NCI-H1048 (cell line): ENCODE data around the gene FAF2.
"Not testable (repeated sequence)": the region's sequence is repeated elsewhere in the genome, so short reads cannot be mapped to it uniquely, and the experiment has no call there.

Experiments used
- DNase-seq: peaks from one replicate; lab custom pipeline; 2025; lab: John Stamatoyannopoulos, UW

FAF2 gene

DNA sequence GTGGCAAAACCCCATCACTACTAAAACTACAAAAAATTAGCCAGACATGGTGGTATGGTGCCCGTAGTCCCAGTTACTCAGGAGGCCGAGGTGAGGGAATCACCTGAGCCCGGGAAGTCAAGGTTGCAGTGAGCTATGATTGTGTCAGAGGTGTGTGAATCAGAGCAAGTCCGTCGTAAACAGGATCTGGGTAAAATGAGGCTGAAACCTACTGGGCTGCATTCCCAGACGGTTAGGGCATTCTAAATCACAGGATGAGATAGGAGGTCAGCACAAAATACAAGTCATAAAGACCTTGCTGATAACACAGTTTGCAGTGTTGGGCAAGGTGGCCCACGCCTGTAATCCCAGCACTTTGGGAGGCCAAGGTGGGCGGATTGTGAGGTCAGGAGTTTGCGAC is 29.9 kb upstream of the FAF2 start:
- no peak for DNase-seq

DNA sequence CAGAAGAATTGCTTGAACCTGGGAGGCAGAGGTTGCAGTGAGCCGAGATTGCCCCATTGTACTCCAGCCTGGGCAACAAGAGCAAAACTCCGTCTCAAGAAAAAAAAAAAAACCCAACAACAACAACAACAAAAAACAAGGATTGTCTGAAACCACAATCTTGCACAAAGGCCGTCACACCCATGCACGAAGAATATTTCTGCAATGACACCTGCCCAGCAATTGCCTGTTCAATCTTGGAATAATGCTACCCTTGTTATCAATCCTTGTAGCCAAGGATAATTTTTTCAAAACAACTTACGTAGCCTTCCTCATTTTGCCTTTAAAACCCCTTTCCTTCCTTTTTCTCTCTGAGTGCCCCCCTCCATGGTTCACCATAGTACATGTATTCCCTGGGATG is 28.1 kb upstream of the FAF2 start:
- DNase-seq, result no peak

- no peak for DNase-seq
These were observed 27.1 kb upstream of the FAF2 start for GRCh38 chr5:176420972-176421544.

DNA sequence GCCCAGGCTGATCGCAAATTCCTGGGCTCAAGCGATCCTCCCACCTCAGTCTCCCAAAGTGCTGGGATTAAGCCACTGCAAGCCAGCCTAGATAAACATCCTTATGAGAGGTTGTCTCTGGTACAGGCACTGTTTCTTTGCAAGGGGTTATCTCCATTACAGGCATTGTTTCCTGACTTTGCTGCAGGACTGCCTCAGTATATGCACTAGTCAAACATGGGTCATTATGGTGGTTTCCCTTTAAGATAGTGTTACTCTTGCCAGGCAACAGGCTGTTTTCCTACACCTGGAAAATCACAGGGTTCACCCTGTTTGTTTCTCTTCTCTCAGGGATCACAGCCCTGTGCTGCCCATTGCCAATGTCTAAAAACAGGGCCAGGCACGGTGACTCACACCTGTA is 24.0 kb upstream of the FAF2 start:
- DNase-seq, result no peak

DNA sequence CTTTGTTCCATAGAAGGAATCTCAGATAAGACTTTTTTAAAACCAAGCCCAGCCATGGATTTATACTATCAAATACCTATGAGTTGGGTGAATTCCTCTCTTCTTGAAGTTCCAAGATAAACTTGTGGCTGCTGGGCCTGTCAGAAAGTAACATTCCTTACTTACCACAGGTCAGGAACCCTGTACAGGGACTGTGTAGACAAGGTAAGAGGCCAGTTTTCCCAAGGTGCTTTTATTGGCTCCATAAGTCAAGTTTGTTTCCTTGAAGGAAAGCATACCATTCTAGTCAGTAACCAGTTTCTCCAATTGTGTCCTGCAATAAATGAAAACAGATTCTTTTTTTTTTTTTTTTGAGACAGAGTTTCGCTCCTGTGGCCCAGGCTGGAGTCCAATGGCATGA is 23.0 kb upstream of the FAF2 start:
- no peak for DNase-seq

DNA sequence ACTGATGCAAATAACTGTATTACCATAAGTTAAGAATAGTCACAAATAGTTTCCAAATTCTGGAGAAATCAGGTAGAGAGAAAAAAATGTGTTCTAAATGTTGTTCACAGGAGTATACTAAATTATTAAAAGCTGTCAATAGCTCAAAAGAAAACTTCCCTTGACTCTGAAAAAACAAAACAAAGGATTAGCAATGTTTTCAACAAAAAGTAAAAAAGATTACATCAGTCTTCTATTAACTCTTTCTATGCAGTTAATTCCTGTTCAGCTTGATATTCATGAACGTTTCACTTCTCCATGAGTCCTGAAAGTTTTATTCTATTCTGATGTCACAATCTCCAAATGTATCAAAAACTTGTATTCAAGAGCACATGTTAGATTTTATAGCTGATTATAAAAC is 22.4 kb upstream of the FAF2 start:
- no peak for DNase-seq

GRCh38 chr5:176426876-176427275 is 21.3 kb upstream of the FAF2 start:
- no peak for DNase-seq

- DNase-seq, result no peak
These were observed 20.2 kb upstream of the FAF2 start for GRCh38 chr5:176427971-176428370.

- DNase-seq, result no peak
These were observed 18.2 kb upstream of the FAF2 start for GRCh38 chr5:176429972-176430371.

DNA sequence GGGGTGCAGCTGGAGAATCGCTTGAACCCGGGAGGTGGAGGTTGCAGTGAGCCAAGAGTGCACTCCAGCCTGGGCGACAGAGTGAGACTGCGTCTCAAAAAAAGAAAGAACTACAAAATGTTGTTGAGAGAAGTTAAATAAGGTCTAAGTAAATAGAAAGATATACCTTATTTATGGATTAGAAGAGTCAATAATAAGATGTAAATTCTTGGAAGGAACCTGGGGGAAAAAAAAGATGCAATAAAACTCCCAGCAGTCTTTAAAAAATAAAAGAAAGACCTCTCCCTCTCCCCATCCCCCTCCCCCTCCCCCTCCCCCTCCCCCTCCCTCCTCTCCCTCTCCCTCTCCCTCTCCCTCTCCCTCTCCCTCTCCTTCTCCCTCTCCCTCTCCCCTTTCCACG is 15.5 kb upstream of the FAF2 start:
- DNase-seq, result no peak

DNA sequence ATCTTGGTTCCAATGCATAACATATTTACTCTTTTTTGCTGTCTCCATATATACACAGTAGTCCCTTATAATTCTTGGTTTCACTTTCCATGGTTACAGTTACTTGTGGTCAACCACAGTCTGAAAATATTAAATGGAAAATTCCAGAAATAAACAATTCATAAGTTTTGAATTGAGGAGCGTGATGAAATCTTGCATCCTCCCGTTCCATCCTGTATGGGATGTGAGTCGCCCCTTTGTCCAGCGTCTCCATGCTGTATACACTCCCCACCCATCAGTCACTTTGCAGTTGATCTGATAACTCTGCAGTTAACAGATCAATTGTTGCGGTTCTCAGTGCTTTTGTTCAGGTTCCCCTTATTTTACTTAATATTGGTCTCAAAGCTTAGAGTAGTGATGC is 11.5 kb upstream of the FAF2 start:
- DNase-seq, result no peak

DNA sequence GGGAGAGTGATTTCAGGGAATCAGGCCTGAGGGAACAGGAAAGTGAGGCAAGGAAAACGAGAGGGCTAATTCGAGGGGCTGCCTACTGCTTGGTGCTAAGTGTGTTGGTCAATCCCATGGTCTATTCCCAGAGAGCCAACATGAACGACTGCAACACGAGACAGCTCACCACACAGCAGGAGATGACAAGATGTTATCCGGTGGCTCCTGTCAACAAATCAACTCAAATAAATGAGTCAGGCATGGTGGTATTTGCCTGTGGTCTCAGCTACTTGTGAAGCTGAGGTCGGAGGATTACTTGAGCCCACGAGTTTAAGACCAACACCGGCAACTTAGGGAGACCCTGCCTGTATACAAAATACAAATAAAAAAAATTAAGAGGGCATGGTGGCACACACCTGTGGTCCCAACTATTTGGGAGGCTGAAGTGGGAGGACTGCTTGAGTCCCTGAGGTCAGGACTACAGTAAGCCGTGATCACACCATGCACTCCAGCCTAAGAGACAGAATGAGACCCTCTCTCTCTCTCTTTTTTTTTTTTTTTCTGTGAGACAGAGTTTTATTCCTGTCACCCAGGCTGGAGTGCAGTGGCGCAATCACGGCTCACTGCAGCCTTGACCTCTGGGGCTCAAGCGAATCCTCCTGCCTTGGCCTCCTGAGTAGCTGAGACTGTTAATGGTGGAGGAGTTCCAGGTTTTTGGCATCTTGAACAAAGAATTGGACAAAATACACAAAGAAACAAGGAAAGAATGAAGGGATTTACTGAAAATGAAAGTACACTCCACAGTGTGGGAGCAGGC is 9.0 kb upstream of the FAF2 start:
- DNase-seq, result no peak

DNA sequence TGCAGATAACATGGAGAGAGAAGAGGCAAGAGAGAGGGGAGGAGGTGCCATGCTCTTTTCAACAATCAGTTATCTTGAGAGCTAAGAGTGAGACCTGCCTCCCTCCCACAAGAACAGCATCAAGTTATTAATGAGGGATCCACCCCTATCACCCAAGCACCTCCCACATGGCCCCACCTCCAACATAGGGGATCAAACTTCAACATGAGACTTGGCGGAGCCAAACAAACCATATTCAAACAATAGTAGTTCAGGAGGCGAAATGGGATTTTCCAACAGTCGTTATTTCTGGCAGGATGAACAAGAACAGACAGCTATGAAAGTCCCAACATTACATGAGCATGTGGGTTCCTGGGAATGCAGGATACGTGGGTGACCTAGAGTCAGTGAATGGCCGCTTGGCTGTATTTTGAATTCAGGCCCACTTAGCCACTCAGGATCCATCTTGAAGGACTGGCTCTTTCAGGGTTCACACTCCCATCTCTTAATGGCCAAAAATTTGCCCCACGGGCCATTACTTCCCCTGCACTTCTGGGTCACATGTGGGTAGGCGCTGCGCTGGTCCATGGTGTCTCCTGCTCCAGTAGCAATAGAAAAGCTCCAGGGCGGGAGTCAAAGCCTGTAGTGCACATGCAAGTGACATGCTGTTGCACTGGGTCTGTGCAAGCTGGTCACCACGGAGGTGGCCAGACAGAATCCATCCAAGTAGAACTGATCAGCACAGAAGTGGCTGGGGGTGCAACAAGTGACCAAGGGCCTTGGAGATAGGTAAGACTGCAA is 7.1 kb upstream of the FAF2 start:
- no peak for DNase-seq

GRCh38 chr5:176441921-176442323 is 6.3 kb upstream of the FAF2 start:
- no peak for DNase-seq

GRCh38 chr5:176442911-176443310 is 5.3 kb upstream of the FAF2 start:
- DNase-seq, result not testable (repeated sequence)

- no peak for DNase-seq
These were observed 3.4 kb upstream of the FAF2 start for GRCh38 chr5:176444742-176445141.

DNA sequence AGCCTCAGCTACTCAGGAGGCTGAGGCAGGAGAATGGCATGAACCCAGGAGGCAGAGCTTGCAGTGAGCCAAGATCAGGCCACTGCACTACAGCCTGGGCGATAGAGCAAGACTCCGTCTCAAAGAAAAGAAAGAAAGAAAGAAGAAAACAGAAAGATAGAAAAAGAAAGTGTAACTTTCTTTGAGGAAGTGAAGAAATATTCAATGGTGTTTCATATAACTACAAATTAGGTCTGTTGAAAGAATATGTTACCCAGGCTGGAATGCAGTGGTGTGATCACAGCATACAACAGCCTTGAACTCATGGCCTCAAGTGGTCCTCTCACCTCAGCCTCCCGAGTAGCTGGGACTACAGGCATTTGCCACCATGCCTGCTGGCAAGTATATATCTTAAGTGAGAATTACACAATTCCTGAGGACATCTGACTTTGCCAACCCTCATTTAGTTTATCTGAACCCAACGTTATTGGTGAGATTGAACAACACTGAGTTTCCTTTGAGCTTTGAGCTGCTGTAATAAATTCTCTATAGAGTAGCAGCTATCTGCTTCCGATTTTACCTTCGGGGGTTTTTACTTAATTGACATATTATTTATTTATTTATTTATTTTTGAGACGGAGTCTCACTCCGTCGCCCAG is 2.0 kb upstream of the FAF2 start:
- DNase-seq, result no peak

DNA sequence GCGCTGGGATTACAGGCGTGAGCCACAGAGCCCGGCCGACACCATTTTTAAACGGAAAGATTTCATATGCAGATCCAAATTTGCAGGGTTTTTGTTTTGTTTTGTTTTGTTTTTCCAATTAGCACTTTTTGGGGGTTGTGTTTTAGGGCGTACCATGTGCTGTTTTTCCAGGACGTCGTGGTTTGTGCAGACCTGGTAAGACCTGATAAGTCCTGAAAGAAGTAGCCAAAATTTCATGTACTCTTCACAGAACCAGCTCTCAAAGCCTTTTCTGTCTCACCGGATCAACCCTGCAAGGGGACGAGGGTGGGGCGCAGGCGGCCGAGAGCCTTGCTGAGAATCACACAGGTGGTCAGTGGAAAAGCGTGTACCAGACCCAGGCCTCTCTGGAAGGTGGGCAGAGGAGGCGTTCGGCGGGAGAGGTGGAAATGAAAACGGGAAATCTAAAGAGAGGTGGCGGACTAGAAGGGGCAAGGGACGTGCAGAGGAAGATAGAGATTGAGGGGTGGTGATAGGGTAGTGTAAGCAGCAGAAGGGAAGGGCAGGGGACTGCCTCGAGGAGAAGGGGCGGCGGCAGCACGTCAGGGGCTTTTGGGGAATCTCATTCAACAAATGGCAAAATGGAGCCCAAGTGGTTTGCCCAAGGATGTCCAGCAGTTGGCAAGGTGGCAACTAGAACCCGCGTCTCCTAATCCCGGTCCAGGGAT is 1.1 kb upstream of the FAF2 start:
- no peak for DNase-seq

DNA sequence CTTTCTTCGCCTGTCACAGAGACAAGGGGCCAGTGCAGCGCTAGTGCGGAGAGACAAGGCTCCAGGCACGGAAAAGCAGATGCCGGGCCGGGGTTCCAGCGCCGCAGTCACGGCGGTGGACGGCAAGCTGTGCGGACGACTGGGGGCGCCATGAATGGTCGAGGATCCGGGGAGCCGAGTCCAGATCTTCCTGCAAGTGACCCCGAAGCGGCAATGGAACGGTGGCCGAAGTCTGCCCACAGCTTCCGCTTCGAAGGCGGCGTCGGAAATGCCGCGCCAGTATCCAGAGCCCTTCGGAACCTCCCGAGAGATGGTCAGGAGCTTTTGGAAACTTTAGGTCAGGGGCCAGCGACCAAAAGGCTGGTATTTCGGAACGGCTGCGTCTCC is 601 bp upstream of the FAF2 start:
- DNase-seq, result no peak

DNA sequence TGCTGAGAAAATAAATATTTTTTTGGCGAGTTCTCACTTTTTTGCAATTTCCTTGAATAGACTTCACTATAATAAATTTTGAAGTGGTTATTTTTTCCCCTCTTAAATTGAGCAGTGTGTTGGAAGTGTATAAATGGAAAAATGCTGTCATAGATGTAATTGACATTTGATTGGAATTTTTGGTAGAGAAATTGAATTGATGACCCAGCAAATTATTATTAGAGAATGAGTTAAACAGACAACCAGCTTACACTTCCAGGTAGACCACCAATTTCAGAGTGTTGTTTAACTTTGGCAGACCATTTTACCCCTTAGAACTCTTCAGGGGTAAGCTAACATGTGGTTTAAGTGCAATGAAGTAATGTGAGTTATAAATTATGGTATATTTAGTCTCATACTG is 1.9 kb downstream of the FAF2 start:
- DNase-seq, result no peak

DNA sequence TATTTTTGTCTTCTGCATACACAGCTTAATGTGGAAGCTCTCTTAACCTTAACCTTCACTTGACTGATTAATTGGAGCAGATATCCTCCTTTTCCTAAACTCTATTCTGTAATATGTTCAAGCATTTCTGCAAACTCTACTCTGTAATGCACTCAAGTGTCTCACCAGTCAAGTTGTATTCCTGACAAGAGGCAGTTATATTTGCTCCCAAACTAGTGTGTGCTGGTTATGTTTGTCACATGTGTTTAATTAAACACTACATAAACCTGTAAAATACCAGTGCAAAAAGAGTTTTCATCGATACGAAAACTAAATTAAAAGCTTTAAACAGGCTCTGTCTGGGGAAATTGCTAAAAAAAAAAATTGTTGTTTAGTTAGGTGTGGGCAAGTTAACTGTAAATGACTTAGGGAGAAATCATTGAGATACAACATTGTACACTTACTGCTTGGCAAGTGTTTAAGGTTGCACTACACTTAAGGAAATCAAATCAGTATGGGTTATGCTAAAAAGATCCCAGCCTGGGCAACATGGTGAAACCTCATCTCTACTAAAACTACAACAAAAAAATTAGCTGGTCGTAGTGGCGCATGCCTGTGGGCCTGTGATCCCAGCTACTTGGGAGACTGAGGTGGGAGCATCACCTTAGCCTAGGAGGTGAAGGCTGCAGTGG is 6.7 kb downstream of the FAF2 start:
- DNase-seq, result no peak
